ENCODE results near the gene KDM4C. TPM values are rescaled to one million over a fixed set of nuclear protein-coding genes. Genes with fewer than 3 reads are reported as not detected.
"Not testable (repeated sequence)": the region's sequence is repeated elsewhere in the genome, so short reads cannot be mapped to it uniquely, and the experiment has no call there.

KDM4C gene
- total RNA-seq, 2 donors from 2014 or later, result 13.2 to 18.1 TPM

DNA sequence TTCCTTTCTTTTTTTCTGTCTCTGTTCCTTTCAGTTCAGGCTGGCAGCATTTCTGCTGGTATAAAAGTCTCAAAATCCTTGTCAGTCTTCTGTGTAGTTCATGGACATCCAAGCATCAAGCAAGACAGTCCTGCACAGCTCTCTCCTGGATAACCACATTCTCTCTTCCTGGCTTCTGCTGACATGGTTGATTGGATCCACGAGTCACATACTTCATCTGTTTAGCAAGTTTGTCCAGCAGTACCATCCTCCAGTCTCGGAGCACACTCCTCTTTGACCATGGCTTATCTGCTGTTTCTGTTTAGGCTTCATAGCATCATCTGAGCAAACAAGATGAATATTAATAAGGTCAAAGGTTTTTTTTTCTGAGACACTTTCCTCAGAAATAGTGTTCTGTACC lies 220.8 kb downstream of the KDM4C start:
- intact Hi-C loops (cut with DNase I), result no loop called here
- ATAC-seq, result no peak
- no peak for DNase-seq

DNA sequence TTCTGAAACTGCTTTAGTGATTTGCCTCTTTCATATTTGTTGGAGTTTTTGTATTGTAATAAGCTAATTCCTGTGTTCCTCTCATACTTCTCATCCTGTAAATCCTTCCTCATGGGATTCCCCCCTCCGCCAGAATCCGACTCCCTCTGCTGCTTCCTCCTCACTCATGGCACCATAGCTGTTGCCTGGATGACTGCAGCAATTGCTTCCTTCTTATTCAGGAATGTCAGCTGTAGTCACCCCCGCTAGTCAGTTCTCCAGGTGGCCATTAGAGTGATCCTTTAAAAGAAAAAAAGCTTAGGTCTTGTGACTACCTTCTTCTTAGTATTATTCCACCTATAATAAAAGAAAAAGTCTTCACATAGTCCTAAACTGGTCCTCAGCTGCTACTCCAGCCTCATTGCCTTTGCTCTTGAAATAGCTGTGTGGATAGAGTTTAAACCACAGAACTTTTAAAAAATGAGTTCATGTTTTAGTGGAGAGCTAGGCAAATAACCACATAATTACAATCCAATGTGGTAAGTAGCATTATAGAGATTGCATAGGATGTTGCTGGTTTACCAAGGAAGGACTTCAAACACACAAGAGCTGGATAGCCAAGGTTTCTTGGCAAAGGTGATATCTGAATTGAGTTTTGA lies 227.3 kb downstream of the KDM4C start:
- intact Hi-C loops (cut with DNase I), result no loop called here
- ATAC-seq, result no peak
- DNase-seq, result no peak

DNA sequence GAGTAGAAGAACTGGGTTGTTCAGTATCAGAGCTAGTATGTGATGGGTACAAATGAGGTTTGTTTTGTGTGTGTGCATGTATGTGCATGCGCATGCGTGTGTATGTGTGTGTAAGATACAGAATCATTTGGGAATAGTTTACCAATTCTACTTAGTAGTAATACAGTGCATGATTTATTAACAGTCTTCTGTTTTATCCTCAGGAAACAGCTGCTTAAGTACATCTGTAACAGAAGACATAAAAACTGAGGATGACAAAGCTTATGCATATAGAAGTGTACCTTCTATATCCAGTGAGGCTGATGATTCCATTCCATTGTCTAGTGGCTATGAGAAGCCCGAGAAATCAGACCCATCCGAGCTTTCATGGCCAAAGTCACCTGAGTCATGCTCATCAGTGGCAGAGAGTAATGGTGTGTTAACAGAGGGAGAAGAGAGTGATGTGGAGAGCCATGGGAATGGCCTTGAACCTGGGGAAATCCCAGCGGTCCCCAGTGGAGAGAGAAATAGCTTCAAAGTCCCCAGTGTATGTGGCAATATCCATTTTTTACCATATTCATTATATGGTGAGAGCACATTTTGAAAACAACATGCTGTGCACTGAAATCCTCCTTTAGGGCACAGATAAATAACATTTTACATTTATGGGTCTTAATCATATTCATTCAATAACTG lies 228.5 kb downstream of the KDM4C start:
- ATAC-seq (no peak), DNase-seq (no peak)
- intact Hi-C loops (cut with DNase I), result no loop called here

- intact Hi-C loops (cut with DNase I), result no loop called here
- ATAC-seq, result no peak
- DNase-seq, result no peak
These were observed 229.6 kb downstream of the KDM4C start for GRCh38 chr9:6987381-6987780.

DNA sequence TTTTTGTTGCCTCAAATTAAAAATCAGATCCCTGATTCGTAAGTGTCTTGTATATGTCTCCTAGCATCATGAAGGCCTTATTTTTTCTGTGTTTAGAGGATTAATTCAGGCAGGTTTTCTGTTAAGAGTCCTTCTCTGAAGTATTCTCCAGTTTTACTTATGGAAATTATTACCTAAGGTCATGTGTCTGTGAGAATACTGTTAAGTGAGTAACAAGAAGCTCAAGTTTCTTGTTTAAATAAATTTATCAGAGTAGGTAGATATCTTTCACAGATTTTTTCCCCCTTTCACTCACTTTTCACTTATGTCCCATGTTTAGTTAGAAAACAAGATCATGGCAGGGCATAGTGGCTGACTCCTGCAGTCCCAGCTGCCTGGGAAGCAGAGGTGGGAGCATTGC lies 233.6 kb downstream of the KDM4C start:
- ATAC-seq, result no peak
- no peak for DNase-seq
- intact Hi-C loops (cut with DNase I), result no loop called here

- ATAC-seq (peak in 1 of 2 donors; percentile 34), DNase-seq (no peak)
- intact Hi-C loops (cut with DNase I), result no loop called here
These were observed 238.5 kb downstream of the KDM4C start for GRCh38 chr9:6996061-6996854.

DNA sequence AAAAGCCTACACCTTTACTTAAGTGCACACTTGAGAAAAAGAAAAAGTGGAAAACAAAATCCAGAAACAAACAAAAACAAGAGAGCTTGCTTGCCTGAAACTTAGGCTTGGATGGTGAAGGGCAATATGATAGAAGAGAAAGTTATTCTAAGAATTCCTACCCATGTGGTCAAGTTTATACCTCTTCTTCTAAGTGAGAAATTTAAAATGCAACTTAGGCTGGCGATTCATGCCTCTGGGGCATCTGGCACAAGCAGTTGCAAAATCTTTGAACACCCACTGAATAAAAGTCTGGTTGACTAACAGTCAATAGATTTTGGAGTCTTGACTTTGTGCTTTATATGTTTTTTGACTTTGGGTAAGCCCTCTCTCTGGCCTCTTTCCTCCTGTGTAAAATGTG lies 239.6 kb downstream of the KDM4C start:
- intact Hi-C loops (cut with DNase I), result no loop called here
- no peak for ATAC-seq
- DNase-seq, result no peak

- intact Hi-C loops (cut with DNase I), result no loop called here
- DNase-seq (no peak), ATAC-seq (no peak)
These were observed 242.0 kb downstream of the KDM4C start for GRCh38 chr9:6999794-7000193.

DNA sequence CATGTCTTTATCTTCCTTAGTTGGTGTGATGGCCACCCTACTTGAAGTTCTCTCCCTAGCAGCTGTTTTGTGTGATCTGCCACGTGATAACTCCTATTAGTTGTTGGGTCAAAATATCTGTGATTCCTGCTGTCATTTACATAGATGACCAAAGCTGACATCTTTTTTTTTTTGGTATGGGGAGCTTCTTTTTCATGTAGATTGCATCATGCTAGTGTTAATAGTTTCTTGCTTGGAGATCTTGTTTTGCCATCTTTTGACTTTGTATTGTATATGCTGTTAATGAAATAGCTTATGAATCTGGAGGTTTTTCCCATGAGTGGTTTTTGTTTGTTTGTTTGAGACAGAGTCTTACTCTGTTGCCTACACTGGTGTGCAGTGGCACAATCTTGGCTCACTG lies 243.8 kb downstream of the KDM4C start:
- ATAC-seq, result no peak
- intact Hi-C loops (cut with DNase I), result no loop called here
- no peak for DNase-seq

- ATAC-seq (no peak), DNase-seq (no peak)
- intact Hi-C loops (cut with DNase I), result no loop called here
These were observed 246.1 kb downstream of the KDM4C start for GRCh38 chr9:7003861-7004260.

DNA sequence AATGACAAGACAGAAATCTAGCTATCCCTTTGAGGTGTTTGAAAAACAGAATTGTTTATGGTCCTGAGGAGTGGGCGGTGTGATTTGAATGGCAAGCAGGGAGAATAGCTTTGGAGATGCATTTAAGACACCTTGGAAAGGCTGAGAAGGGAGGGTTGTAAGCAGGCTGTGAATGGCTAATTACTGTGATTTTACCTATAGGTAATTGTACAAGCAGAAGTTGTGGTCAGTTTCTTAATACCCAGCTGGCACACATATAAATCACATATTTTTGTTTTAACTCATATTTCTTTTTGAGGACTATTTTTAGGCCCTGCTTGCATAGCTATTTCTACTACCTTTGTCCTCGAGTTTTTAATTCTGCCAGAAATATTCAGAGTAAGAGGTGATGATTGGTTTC lies 248.6 kb downstream of the KDM4C start:
- intact Hi-C loops (cut with DNase I), result no loop called here
- ATAC-seq (no peak), DNase-seq (no peak)

- DNase-seq (no peak), ATAC-seq (no peak)
- intact Hi-C loops (cut with DNase I), result no loop called here
These were observed 250.6 kb downstream of the KDM4C start for GRCh38 chr9:7008411-7008810.

DNA sequence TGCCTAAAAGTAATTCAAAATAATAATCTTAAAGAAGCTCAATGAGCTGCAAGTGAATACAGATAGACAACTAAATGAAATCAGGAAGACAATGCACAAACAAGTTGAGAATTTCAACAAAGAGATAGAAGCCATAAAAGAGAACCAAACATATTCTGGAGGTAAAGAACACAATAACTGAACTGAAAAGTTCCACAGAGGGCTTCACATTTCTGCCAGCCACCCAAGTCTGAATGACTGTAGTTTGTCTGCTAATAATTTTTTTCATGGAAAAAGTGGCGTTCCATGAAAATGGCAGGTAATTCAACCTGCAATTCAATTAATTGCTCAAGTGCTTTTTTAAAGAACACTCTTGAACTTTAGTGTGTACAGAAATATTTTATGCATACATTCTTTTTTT lies 251.3 kb downstream of the KDM4C start:
- DNase-seq (no peak), ATAC-seq (no peak)
- intact Hi-C loops (cut with DNase I), result no loop called here

DNA sequence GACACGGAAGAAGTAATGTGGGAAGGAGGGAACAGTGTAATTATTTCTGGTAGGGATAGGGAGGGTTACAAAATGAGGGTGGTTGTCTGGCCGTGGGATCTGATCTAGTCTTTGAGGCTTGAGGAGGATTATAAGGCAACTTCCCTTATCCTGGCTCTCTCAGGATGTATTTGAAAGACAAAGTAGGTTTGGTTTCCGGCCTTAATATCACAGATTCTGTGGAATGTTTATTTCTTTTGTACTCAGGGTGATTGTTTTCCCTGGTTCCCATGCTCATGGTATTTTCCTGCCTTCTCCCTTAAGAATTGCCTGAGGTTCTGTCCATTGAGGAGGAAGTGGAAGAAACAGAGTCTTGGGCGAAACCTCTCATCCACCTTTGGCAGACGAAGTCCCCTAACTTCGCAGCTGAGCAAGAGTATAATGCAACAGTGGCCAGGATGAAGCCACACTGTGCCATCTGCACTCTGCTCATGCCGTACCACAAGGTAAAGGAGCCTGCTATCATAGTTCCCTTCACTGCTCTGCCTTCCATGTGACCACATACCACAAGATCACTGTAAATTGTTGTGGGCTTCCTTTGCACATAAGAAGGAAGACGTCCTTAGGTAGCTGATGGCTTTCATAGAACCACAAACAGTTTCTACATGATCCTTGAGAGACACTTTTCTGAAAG lies 253.8 kb downstream of the KDM4C start:
- intact Hi-C loops (cut with DNase I), result no loop called here
- DNase-seq (no peak), ATAC-seq (no peak)

DNA sequence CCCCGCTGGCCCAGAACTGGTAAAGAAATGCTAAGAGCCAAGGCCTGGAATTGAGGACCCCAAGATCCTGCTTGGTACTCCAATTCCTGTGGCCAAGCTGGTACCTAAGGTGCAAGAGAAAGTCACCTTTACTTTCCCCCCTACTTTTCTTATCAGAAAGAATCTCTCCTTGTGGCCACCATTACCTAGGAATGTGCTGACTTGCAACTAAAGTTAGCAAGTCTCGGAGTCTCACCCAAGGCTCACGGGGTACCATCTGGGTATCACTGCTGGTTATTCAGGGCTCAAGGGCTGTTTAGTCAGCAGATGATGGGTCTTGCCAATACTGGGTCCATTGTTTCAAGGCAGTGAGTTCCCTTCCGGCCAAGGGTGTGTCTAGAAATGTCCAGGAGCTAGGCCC lies 270.2 kb downstream of the KDM4C start:
- DNase-seq (no peak), ATAC-seq (no peak)
- intact Hi-C loops (cut with DNase I), result no loop called here

DNA sequence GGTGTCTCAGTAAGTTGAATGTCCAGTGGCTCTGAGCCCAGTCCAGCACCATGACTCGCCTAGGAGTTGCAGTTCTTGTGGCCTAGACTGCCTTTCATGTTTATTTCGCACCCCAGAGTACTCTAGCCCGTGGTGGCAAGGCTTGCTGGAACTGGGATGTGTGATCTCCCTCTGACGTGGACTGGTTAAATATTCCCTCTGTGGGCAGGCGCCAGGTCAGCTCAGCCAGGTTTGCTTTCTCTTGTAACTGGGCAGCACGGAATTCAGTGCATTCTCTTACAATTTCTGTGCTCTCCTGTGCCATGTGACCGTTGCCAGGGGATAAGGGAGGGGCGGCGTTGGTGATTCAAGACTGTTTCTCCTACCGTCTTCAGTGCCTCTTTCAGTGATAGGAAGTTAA lies 270.8 kb downstream of the KDM4C start:
- ATAC-seq (no peak), DNase-seq (no peak)
- intact Hi-C loops (cut with DNase I), result no loop called here

GRCh38 chr9:7030943-7031342 lies 273.2 kb downstream of the KDM4C start:
- DNase-seq, ATAC-seq: not testable (repeated sequence)
- intact Hi-C loops (cut with DNase I), result loop anchor here in 1 of 2 donors (10.0 kb wide), 1 partner anchor 116 kb away; no protein-coding TSS in a partner anchor

DNA sequence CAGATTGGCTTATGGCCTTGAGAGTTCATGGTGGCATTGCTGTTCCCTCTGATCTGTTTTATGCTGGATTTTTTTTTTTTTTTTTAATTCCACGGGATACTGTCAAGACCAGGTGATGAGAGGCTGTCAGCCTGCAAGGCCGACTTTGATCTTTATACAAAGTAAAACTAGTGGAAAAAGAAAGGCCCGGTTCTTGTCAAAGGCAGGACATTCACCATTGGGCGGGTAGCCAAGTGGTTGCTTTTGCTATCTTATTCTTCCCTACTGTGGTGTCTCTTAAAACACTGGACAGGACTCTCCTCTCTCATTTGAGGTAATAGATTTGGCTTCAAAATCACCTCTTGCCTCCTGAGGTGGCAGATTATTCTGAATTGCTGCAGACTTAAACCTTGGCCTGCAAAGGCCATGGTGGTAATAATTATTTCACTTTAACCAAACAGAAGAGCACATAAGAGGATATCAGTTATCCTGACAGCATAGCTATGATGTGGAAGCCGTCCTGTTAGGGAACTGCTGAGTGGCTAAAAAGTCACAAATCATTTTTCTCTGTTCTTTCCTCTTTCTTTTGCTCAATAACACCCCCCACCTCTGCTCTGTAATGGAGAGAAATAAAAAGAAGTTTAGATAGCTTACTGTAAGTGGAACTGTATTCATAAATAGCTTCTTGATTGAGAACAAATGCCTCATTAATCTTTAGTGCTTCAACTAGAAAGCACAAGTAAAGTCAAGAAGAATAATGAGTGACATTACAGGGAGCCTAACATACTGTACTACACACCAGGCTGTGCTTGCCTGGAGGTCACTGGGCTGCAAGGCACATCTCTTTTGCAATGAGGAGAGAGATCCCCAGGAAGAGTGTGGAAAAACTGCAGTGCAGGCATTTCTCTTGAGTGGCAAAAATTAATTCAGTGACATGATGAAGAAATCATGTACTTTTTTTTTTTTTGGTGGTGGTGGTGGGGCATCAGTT lies 275.6 kb downstream of the KDM4C start:
- intact Hi-C loops (cut with DNase I), result loop anchor here in 1 of 2 donors (10.0 kb wide), 1 partner anchor 119 kb away; no protein-coding TSS in a partner anchor
- DNase-seq (no peak), ATAC-seq (peak; percentile 48 to 53)

GRCh38 chr9:7037176-7037575 lies 279.4 kb downstream of the KDM4C start:
- no peak for ATAC-seq
- intact Hi-C loops (cut with DNase I), result loop anchor here in 1 of 2 donors (10.0 kb wide), 1 partner anchor 122 kb away; no protein-coding TSS in a partner anchor
- DNase-seq, result no peak
